Measurements from ENCODE around the gene NELFA.
"Not testable (repeated sequence)": the region's sequence is repeated elsewhere in the genome, so short reads cannot be mapped to it uniquely, and the experiment has no call there.

Gene NELFA

DNA sequence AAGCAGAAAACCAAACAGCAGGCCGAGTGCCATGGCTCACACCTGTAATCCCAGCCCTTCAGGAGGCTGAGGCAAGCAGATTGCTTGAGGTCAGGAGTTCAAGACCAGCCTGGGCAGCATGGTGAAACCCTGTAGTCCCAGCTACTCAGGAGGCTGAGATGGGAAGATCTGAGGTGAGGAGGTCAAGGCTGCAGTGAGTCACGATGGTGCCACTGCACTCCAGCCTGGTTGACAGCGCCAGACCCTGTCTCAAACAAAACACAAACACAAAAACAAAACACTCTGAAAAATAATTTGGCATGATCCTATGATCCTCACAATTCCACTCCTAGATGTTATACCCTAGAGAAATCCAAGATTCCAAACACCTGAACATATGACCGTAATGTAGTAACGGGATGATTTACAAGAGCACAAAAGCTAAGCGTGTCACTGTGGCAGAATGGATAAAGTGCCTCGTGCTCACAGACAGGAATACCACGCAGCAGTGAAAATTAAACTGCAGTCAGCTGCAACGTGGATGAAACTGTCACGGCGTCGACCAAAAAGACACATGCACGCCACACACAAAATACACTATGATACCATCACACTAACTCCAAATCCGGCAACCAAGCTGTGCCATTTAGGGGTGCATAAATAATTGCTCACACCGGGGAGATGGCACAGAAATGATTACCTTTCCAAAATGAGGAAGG, 1.7 kb downstream of the NELFA start:
- peaks cover 2 to 23% of the 10 kb centered on the region in 2 experiments for H3K36me3 ChIP-seq (ENCODE audit: control insufficient read depth in 1 of 2, insufficient read depth in 2 of 2, low read depth in 1 of 2, low read length in 2 of 2)
- H3K4me1 ChIP-seq (ENCODE audit: control insufficient read depth, insufficient read depth, low read depth, low read length): peaks cover 9% of the 10 kb centered on the region
- DNase-seq: peak; percentile 43
- no peak overlapping the region for H3K14ac ChIP-seq (ENCODE audit: low read length in 2 of 2)
- no peak overlapping the region for H2BK120ac ChIP-seq (ENCODE audit: low read depth, low read length)
- no peak overlapping the region for H4K8ac ChIP-seq (ENCODE audit: low read length)
- H4K91ac ChIP-seq (ENCODE audit: low read length): no peak overlapping the region
- no peak overlapping the region for H2BK15ac ChIP-seq (ENCODE audit: low read depth, poor library complexity, severe bottlenecking)
- H3K4me2 ChIP-seq (ENCODE audit: low read length, poor library complexity, severe bottlenecking): peak overlapping the region; percentile 82
- peak overlapping the region in 1 of 2 experiments; percentile 90 for H3K4me3 ChIP-seq (ENCODE audit: insufficient read depth in 1 of 2, low read depth in 1 of 2, low read length in 2 of 2)
- no peak overlapping the region for H3K23ac ChIP-seq (ENCODE audit: low read length in 2 of 2)
- H2BK12ac ChIP-seq (ENCODE audit: low read length in 2 of 2): no peak overlapping the region
- H3K4ac ChIP-seq (ENCODE audit: low read depth in 1 of 2, low read length in 2 of 2): no peak overlapping the region
- no peak overlapping the region for H3K18ac ChIP-seq (ENCODE audit: low read depth in 1 of 2, low read length in 2 of 2)
- H3K9me3 ChIP-seq (ENCODE audit: control insufficient read depth, low read length): no peaks in the 10 kb centered on the region
- H3K9ac ChIP-seq (ENCODE audit: low read length): peak overlapping the region; percentile 92
- H2AK5ac ChIP-seq (ENCODE audit: low read length, severe bottlenecking): no peak overlapping the region
- H3K79me1 ChIP-seq (replicated peaks; ENCODE audit: low read length, poor library complexity, severe bottlenecking): peaks cover 8% of the 10 kb centered on the region
- no peak overlapping the region for H2AFZ ChIP-seq (ENCODE audit: low read depth, low read length)
- 92% methylated on average over 15 of the region's 15 CpGs for WGBS
- no peaks in the 10 kb centered on the region for H3K27me3 ChIP-seq (ENCODE audit: control insufficient read depth in 1 of 2, insufficient read depth in 1 of 2, low read length in 2 of 2)
- no peak overlapping the region for H3K27ac ChIP-seq (ENCODE audit: low read length, poor library complexity, severe bottlenecking)
- H2BK5ac ChIP-seq (ENCODE audit: low read depth, low read length, poor library complexity, severe bottlenecking): no peak overlapping the region

DNA sequence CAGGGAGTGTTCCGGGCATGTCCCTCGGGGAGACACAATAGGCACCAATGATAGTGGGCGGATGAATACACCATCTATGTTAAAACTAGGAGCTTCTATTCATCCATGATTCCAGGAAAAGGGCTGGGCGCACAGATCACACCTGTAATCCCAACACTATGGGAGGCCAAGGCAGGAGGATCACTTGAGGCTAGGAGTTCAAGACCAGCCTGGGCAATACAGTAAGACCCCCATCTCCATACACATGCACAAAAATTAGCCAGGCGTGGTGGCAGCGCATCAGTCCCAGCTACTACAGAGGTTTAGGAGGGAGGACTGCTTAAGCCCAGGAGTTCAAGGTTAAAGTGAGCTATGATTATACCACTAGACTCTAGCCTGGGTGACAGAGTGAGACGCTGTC, 2.4 kb downstream of the NELFA start:
- no peak for DNase-seq
- Histone ChIP-seq H3K4me1 (ENCODE audit: control insufficient read depth, insufficient read depth, low read depth, low read length) (peaks cover 9% of the 10 kb centered on the region), H2AFZ (ENCODE audit: low read depth, low read length) (no peak overlapping the region), H3K79me1 (replicated peaks; ENCODE audit: low read length, poor library complexity, severe bottlenecking) (peaks cover 8% of the 10 kb centered on the region), H2AK5ac (ENCODE audit: low read length, severe bottlenecking) (no peak overlapping the region), H3K9ac (ENCODE audit: low read length) (no peak overlapping the region), H2BK15ac (ENCODE audit: low read depth, poor library complexity, severe bottlenecking) (no peak overlapping the region), H2BK12ac (ENCODE audit: low read length in 2 of 2) (no peak overlapping the region), H3K36me3 (ENCODE audit: control insufficient read depth in 1 of 2, insufficient read depth in 2 of 2, low read depth in 1 of 2, low read length in 2 of 2) (peaks cover 2 to 23% of the 10 kb centered on the region in 2 experiments), H3K27me3 (ENCODE audit: control insufficient read depth in 1 of 2, insufficient read depth in 1 of 2, low read length in 2 of 2) (no peaks in the 10 kb centered on the region), H2BK120ac (ENCODE audit: low read depth, low read length) (no peak overlapping the region), H3K4me3 (ENCODE audit: insufficient read depth in 1 of 2, low read depth in 1 of 2, low read length in 2 of 2) (no peak overlapping the region), H2BK5ac (ENCODE audit: low read depth, low read length, poor library complexity, severe bottlenecking) (no peak overlapping the region), H3K4ac (ENCODE audit: low read depth in 1 of 2, low read length in 2 of 2) (no peak overlapping the region), H3K23ac (ENCODE audit: low read length in 2 of 2) (no peak overlapping the region), H3K4me2 (ENCODE audit: low read length, poor library complexity, severe bottlenecking) (no peak overlapping the region), H3K18ac (ENCODE audit: low read depth in 1 of 2, low read length in 2 of 2) (no peak overlapping the region), H3K14ac (ENCODE audit: low read length in 2 of 2) (no peak overlapping the region), H4K8ac (ENCODE audit: low read length) (no peak overlapping the region), H3K9me3 (ENCODE audit: control insufficient read depth, low read length) (no peaks in the 10 kb centered on the region), H3K27ac (ENCODE audit: low read length, poor library complexity, severe bottlenecking) (no peak overlapping the region), H4K91ac (ENCODE audit: low read length) (no peak overlapping the region)
- 99% methylated on average over 6 of the region's 7 CpGs for WGBS

DNA sequence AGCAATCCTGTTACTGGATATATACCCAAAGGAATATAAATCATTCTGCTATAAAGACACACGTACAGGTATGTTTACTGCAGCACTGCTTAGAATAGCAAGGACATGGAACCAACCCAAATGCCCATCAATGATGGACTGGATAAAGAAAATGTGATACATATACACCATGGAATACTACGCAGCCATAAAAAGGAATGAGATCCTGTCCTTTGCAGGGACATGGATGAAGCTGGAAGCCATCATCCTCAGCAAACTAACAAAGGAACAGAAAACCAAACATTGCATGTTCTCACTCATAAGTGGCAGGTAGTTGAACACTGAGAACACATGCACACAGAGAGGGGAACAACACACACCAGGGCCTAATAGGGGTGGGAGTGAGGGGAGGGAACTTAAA, 5.4 kb downstream of the NELFA start:
- not testable (repeated sequence) for H3K4me3 ChIP-seq (ENCODE audit: insufficient read depth in 1 of 2, low read depth in 1 of 2, low read length in 2 of 2)
- WGBS: 100% methylated on average over 2 of the region's 2 CpGs

DNA sequence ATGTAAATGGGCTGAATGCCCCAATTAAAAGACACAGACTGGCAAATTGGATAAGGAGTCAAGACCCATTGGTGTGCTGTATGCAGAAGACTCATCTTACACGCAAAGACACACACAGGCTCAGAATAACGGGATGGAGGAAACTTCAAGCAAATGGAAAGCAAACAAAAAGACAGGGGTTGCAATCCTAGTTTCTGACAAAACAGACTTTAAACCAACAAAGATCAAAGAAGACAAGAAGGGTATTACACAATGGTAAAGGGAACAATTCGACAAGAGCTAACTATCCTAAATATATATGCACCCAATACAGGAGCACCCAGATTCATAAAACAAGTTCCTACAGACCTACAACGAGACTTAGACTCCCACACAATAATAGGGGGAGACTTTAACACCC, 9.5 kb downstream of the NELFA start:
- H4K91ac ChIP-seq (ENCODE audit: low read length); H3K9ac ChIP-seq (ENCODE audit: low read length): not testable (repeated sequence)
- WGBS: 98% methylated on average over 4 of the region's 4 CpGs

More for the DNA sequence above, 5.4 kb downstream of the NELFA start:
- not testable (repeated sequence) for H3K4ac ChIP-seq (ENCODE audit: low read depth in 1 of 2, low read length in 2 of 2); H3K4me1 ChIP-seq (ENCODE audit: control insufficient read depth, insufficient read depth, low read depth, low read length); H3K4me2 ChIP-seq (ENCODE audit: low read length, poor library complexity, severe bottlenecking); H2AFZ ChIP-seq (ENCODE audit: low read depth, low read length); H4K91ac ChIP-seq (ENCODE audit: low read length); H2BK12ac ChIP-seq (ENCODE audit: low read length in 2 of 2); H4K8ac ChIP-seq (ENCODE audit: low read length); H3K18ac ChIP-seq (ENCODE audit: low read depth in 1 of 2, low read length in 2 of 2); DNase-seq; H3K27me3 ChIP-seq (ENCODE audit: control insufficient read depth in 1 of 2, insufficient read depth in 1 of 2, low read length in 2 of 2); H2BK5ac ChIP-seq (ENCODE audit: low read depth, low read length, poor library complexity, severe bottlenecking); H3K23ac ChIP-seq (ENCODE audit: low read length in 2 of 2); H2BK120ac ChIP-seq (ENCODE audit: low read depth, low read length); H3K14ac ChIP-seq (ENCODE audit: low read length in 2 of 2); H2BK15ac ChIP-seq (ENCODE audit: low read depth, poor library complexity, severe bottlenecking); H3K27ac ChIP-seq (ENCODE audit: low read length, poor library complexity, severe bottlenecking); H2AK5ac ChIP-seq (ENCODE audit: low read length, severe bottlenecking); H3K9ac ChIP-seq (ENCODE audit: low read length)
- H3K79me1 ChIP-seq (replicated peaks; ENCODE audit: low read length, poor library complexity, severe bottlenecking): peaks cover 11% of the 10 kb centered on the region
- peaks cover 12% of the 10 kb centered on the region for H3K9me3 ChIP-seq (ENCODE audit: control insufficient read depth, low read length)
- H3K36me3 ChIP-seq (ENCODE audit: control insufficient read depth in 1 of 2, insufficient read depth in 2 of 2, low read depth in 1 of 2, low read length in 2 of 2): peaks cover 2 to 30% of the 10 kb centered on the region in 2 experiments

More for the DNA sequence above, 9.5 kb downstream of the NELFA start:
- not testable (repeated sequence) for H2BK15ac ChIP-seq (ENCODE audit: low read depth, poor library complexity, severe bottlenecking); H2AK5ac ChIP-seq (ENCODE audit: low read length, severe bottlenecking); H3K27me3 ChIP-seq (ENCODE audit: control insufficient read depth in 1 of 2, insufficient read depth in 1 of 2, low read length in 2 of 2); H4K8ac ChIP-seq (ENCODE audit: low read length); H3K4me1 ChIP-seq (ENCODE audit: control insufficient read depth, insufficient read depth, low read depth, low read length); H3K4ac ChIP-seq (ENCODE audit: low read depth in 1 of 2, low read length in 2 of 2); H2BK5ac ChIP-seq (ENCODE audit: low read depth, low read length, poor library complexity, severe bottlenecking); DNase-seq; H3K4me3 ChIP-seq (ENCODE audit: insufficient read depth in 1 of 2, low read depth in 1 of 2, low read length in 2 of 2); H2AFZ ChIP-seq (ENCODE audit: low read depth, low read length); H3K14ac ChIP-seq (ENCODE audit: low read length in 2 of 2); H3K18ac ChIP-seq (ENCODE audit: low read depth in 1 of 2, low read length in 2 of 2); H3K4me2 ChIP-seq (ENCODE audit: low read length, poor library complexity, severe bottlenecking); H2BK120ac ChIP-seq (ENCODE audit: low read depth, low read length); H2BK12ac ChIP-seq (ENCODE audit: low read length in 2 of 2); H3K23ac ChIP-seq (ENCODE audit: low read length in 2 of 2); H3K27ac ChIP-seq (ENCODE audit: low read length, poor library complexity, severe bottlenecking); H3K79me1 ChIP-seq (replicated peaks; ENCODE audit: low read length, poor library complexity, severe bottlenecking)
- Histone ChIP-seq H3K36me3 (ENCODE audit: control insufficient read depth in 1 of 2, insufficient read depth in 2 of 2, low read depth in 1 of 2, low read length in 2 of 2) (peaks cover 4 to 27% of the 10 kb centered on the region in 2 experiments), H3K9me3 (ENCODE audit: control insufficient read depth, low read length) (peaks cover 25% of the 10 kb centered on the region)

Data from mesenchymal stem cell (in vitro differentiated cells and primary cell).